ENCODE data around the gene CDK13. TPM values are rescaled to one million over a fixed set of nuclear protein-coding genes. Genes with fewer than 3 reads are reported as not detected.

Gene CDK13
- total RNA-seq, 2 donors from 2014 or later: 56.7 to 91.6 TPM

- WGBS: 66% methylated on average over 1 of the region's 1 CpG
- TF ChIP-seq CTCF (IDR thresholded peaks at IDR 0.05): no peak
- no peak for TF ChIP-seq POLR2AphosphoS5 (IDR thresholded peaks at IDR 0.05)
- no peak for TF ChIP-seq POLR2A (IDR thresholded peaks at IDR 0.05)
- no peak overlapping the region for H3K4me3 ChIP-seq
- H3K4me1 ChIP-seq (replicated peaks): no peaks in the 10 kb centered on the region
- H3K27ac ChIP-seq: no peak overlapping the region
- intact Hi-C loops (cut with DNase I): no loop called here
- H3K9me3 ChIP-seq: no peaks in the 10 kb centered on the region
- peaks cover 0 to 8% of the 10 kb centered on the region in 2 donors for H3K36me3 ChIP-seq
- no peak for DNase-seq (ENCODE audit: low spot score)
- H3K27me3 ChIP-seq (replicated peaks; ENCODE audit: insufficient read depth): no peaks in the 10 kb centered on the region
Observed at GRCh38 chr7:40095230-40095629, 145.2 kb downstream of the CDK13 start.

GRCh38 chr7:40095695-40096327 is 145.8 kb downstream of the CDK13 start:
- TF ChIP-seq POLR2AphosphoS5 (IDR thresholded peaks at IDR 0.05) (no peak), CTCF (IDR thresholded peaks at IDR 0.05) (no peak), POLR2A (IDR thresholded peaks at IDR 0.05) (no peak)
- H3K4me1 ChIP-seq (replicated peaks): no peaks in the 10 kb centered on the region
- DNase-seq (ENCODE audit: low spot score): no peak
- H3K27me3 ChIP-seq (replicated peaks; ENCODE audit: insufficient read depth): no peaks in the 10 kb centered on the region
- H3K4me3 ChIP-seq: no peak overlapping the region
- H3K9me3 ChIP-seq: no peaks in the 10 kb centered on the region
- no peak overlapping the region for H3K27ac ChIP-seq
- WGBS: 43% methylated on average over 1 of the region's 1 CpG
- intact Hi-C loops (cut with DNase I): no loop called here
- peaks cover 0 to 8% of the 10 kb centered on the region in 2 donors for H3K36me3 ChIP-seq

GRCh38 chr7:40097728-40098127 is 147.7 kb downstream of the CDK13 start:
- Histone ChIP-seq H3K27me3 (replicated peaks; ENCODE audit: insufficient read depth) (no peaks in the 10 kb centered on the region), H3K4me1 (replicated peaks) (no peaks in the 10 kb centered on the region), H3K36me3 (peaks cover 0 to 8% of the 10 kb centered on the region in 2 donors), H3K27ac (no peak overlapping the region), H3K4me3 (no peak overlapping the region), H3K9me3 (no peaks in the 10 kb centered on the region)
- TF ChIP-seq POLR2A (IDR thresholded peaks at IDR 0.05): no peak
- TF ChIP-seq POLR2AphosphoS5 (IDR thresholded peaks at IDR 0.05): no peak
- TF ChIP-seq CTCF (IDR thresholded peaks at IDR 0.05): no peak
- DNase-seq (ENCODE audit: low spot score): no peak
- intact Hi-C loops (cut with DNase I): no loop called here
- WGBS: 57% methylated on average over 2 of the region's 2 CpGs

GRCh38 chr7:40098810-40099209 is 148.8 kb downstream of the CDK13 start:
- TF ChIP-seq POLR2A (IDR thresholded peaks at IDR 0.05) (no peak), CTCF (IDR thresholded peaks at IDR 0.05) (no peak), POLR2AphosphoS5 (IDR thresholded peaks at IDR 0.05) (no peak)
- Histone ChIP-seq H3K36me3 (peaks cover 0 to 8% of the 10 kb centered on the region in 2 donors), H3K27me3 (replicated peaks; ENCODE audit: insufficient read depth) (no peaks in the 10 kb centered on the region), H3K4me1 (replicated peaks) (no peaks in the 10 kb centered on the region), H3K27ac (no peak overlapping the region), H3K4me3 (no peak overlapping the region), H3K9me3 (no peaks in the 10 kb centered on the region)
- intact Hi-C loops (cut with DNase I): no loop called here
- DNase-seq (ENCODE audit: low spot score): no peak

- H3K27ac ChIP-seq: no peak overlapping the region
- intact Hi-C loops (cut with DNase I): no loop called here
- 89% methylated on average over 4 of the region's 4 CpGs for WGBS
- no peaks in the 10 kb centered on the region for H3K9me3 ChIP-seq
- H3K27me3 ChIP-seq (replicated peaks; ENCODE audit: insufficient read depth): no peaks in the 10 kb centered on the region
- H3K4me1 ChIP-seq (replicated peaks): no peaks in the 10 kb centered on the region
- no peak for DNase-seq (ENCODE audit: low spot score)
- no peak overlapping the region for H3K4me3 ChIP-seq
- TF ChIP-seq POLR2A (IDR thresholded peaks at IDR 0.05): no peak
- no peak for TF ChIP-seq POLR2AphosphoS5 (IDR thresholded peaks at IDR 0.05)
- TF ChIP-seq CTCF (IDR thresholded peaks at IDR 0.05): no peak
- no peaks in the 10 kb centered on the region for H3K36me3 ChIP-seq
Observed at GRCh38 chr7:40099837-40100236, 149.8 kb downstream of the CDK13 start.
